Right lobe of liver (tissue), 6 donors: ENCODE measurements around the gene CLEC3B. TPM values are rescaled to one million over a fixed set of nuclear protein-coding genes. Genes with fewer than 3 reads are reported as not detected.
A peak's percentile ranks its signal among the peaks of the same experiment; 100 is the strongest.

Experiments used
- ATAC-seq, 4 donors: fragments of 200-7000 bp; cut with Tn5 transposase; one replicate each; pipeline ENCODE4 v1.9.1; 2020; ENCODE audit warnings: mild to moderate bottlenecking in 4 of 4, moderate library complexity in 4 of 4
- DNase-seq, 3 donors: peaks; one replicate each; pipeline ENCODE4 v3.0.0-alpha.2; 2020
- H3K27ac ChIP-seq, 3 donors: fragments of 200-600 bp; one replicate each; pipeline ENCODE4 v1.8.0; 2022
- H3K27me3 ChIP-seq, 2 donors: fragments of 200-600 bp; one replicate each; pipeline ENCODE4 v1.8.0; 2022
- H3K36me3 ChIP-seq, 4 donors: fragments of 200-600 bp; sonication (generic) in 1 of 4; one replicate each; pipeline versions ENCODE4 v1.5.1 to v1.8.0; 2017 to 2022; ENCODE audit warnings: control low read depth in 1 of 4
- H3K4me1 ChIP-seq, 4 donors: fragments of 200-600 bp; sonication (generic) in 1 of 4; one replicate each; pipeline versions ENCODE4 v1.5.1 to v1.8.0; 2017 to 2022; ENCODE audit warnings: control low read depth in 1 of 4
- H3K4me3 ChIP-seq, 3 donors: fragments of 200-600 bp; one replicate each; pipeline ENCODE4 v1.8.0; 2022
- H3K9me3 ChIP-seq, 4 donors: fragments of 200-600 bp; sonication (generic) in 1 of 4; one replicate each; pipeline versions ENCODE4 v1.5.1 to v1.8.0; 2017 to 2022; ENCODE audit warnings: control low read depth in 1 of 4
- CTCF ChIP-seq, 4 donors: fragments of 200-600 bp in 3 of 4; fragments of 450-650 bp in 1 of 4; IDR thresholded peaks; one replicate each; pipeline versions ENCODE4 v1.5.1 to v1.8.0; 2016 to 2022; ENCODE audit warnings: antibody characterized with exemption in 4 of 4, mild to moderate bottlenecking in 2 of 4
- POLR2A ChIP-seq: fragments of 450-650 bp; IDR thresholded peaks from one replicate; pipeline ENCODE4 v1.6.1; 2017; ENCODE audit warnings: antibody characterized with exemption, mild to moderate bottlenecking
- WGBS: methylation state at CpG from one replicate; pipeline ENCODE4 v1.1.6; 2018; ENCODE audit warnings: low coverage, low lambda C conversion rate; ENCODE audit not compliant: insufficient coverage; ENCODE audit errors: missing lambda C conversion rate; 5-methylcytosine and 5-hydroxymethylcytosine counted together
- intact Hi-C, 2 donors: fragments of 100-400 bp; cut with DNase I; formaldehyde crosslinking; loops; one replicate each; pipeline versions ENCODE4 v1.11.2 to v1.14.1; 2022
- total RNA-seq, 6 experiments: library from RNA; depleted of rRNA in 2 of 6; stranded (reverse); fragments of >200 nt in 2 of 6; fragmentation: NEBNext Ultra II Directional in 3 of 6; extraction: Animal tissue kit (Norgen Biotek cat#: 25700) in 3 of 6; gene quantifications; one replicate each; pipeline versions ENCODE4 v1.1.0 to v1.2.4, GENCODE V29; 2016 to 2023
- donor health status: DM: no; HTN: yes; CAD: no.
- donor health status: DM: no; HTN: no; CAD: no.
- donor health status: DM: no; HTN: no; CAD: no.
- donor health status: DM: no; HTN: yes; CAD: no.
- donor health status: DM: no; HTN: yes; CAD: no.

The CLEC3B gene
- total RNA-seq, 6 experiments from 2014 or later = 14.4 to 22.1 (median 19.6) TPM

GRCh38 chr3:44993471-44994205, 32.5 kb upstream of the CLEC3B start:
- intact Hi-C loops = no loop called here
- H3K4me1 ChIP-seq = peaks cover 4 to 36% (median 14%) of the 10 kb centered on the region in 4 donors
- no peak for ATAC-seq
- H3K4me3 ChIP-seq = no peak overlapping the region
- H3K9me3 ChIP-seq = no peaks in the 10 kb centered on the region
- TF ChIP-seq POLR2A = no peak
- no peak for TF ChIP-seq CTCF (IDR thresholded peaks at IDR 0.05)
- H3K27ac ChIP-seq = peak overlapping the region in 1 of 3 donors; percentile 39
- no peak for DNase-seq
- no peaks in the 10 kb centered on the region for H3K27me3 ChIP-seq
- H3K36me3 ChIP-seq = peaks cover 0 to 26% (median 7%) of the 10 kb centered on the region in 4 donors

DNA sequence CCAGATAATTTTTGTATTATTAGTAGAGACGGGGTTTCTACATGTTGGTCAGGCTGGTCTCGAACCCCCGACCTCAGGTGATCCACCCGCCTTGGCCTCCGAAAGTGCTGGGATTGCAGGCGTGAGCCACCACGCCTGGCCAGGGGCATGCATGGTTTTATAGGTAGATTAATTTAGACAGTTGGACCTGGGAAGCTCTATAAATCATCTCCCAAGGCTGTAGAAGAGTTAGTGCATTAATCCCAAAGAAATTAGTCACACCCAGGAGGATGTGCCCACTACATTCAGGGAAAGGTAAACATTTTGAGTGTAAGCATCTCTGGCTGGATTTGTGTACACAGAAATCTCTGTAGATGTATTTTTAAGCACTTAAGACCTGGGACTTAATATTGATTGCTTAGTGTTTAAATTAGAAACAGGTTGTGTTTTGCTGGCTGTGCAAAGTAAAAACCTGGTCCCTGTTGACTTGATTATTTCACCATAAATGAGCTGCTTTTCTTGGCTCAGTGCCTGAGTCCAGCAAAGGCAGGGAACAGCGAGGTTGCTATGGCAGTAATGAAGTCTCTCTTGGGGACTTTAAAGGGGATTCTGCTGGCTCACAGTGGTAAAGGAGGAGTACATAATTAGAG, 30.8 kb upstream of the CLEC3B start:
- no peak for TF ChIP-seq POLR2A
- no peak for TF ChIP-seq CTCF (IDR thresholded peaks at IDR 0.05)
- intact Hi-C loops = no loop called here
- H3K9me3 ChIP-seq = no peaks in the 10 kb centered on the region
- H3K4me1 ChIP-seq = peaks cover 4 to 48% (median 14%) of the 10 kb centered on the region in 4 donors
- ATAC-seq (peak; percentile 57 to 79 (median 68)), DNase-seq (peak in 2 of 3 donors; percentile 40 to 81)
- peak overlapping the region; percentile 61 to 87 (median 77) for H3K27ac ChIP-seq
- peaks cover 0 to 30% (median 11%) of the 10 kb centered on the region in 4 donors for H3K36me3 ChIP-seq
- no peaks in the 10 kb centered on the region for H3K27me3 ChIP-seq
- H3K4me3 ChIP-seq = no peak overlapping the region
- WGBS = 57% methylated on average over 7 of the region's 8 CpGs

GRCh38 chr3:44996556-44996969, 29.5 kb upstream of the CLEC3B start:
- intact Hi-C loops = no loop called here

GRCh38 chr3:44999782-45000181, 26.3 kb upstream of the CLEC3B start:
- 64% methylated on average over 2 of the region's 2 CpGs for WGBS
- no peak for DNase-seq

More at GRCh38 chr3:44996556-44996969, 29.5 kb upstream of the CLEC3B start:
- TF ChIP-seq CTCF (IDR thresholded peaks at IDR 0.05) (no peak), POLR2A (peak; percentile 27)
- H3K36me3 ChIP-seq = peaks cover 0 to 17% (median 9%) of the 10 kb centered on the region in 4 donors
- peak overlapping the region; percentile 61 to 87 (median 77) for H3K27ac ChIP-seq
- no peak overlapping the region for H3K4me3 ChIP-seq
- DNase-seq (no peak), ATAC-seq (peak; percentile 82 to 86 (median 84))
- 13% methylated on average over 3 of the region's 3 CpGs for WGBS
- no peaks in the 10 kb centered on the region for H3K9me3 ChIP-seq
- H3K27me3 ChIP-seq = no peaks in the 10 kb centered on the region
- H3K4me1 ChIP-seq = peaks cover 4 to 59% (median 14%) of the 10 kb centered on the region in 4 donors

More at GRCh38 chr3:44999782-45000181, 26.3 kb upstream of the CLEC3B start:
- Histone ChIP-seq H3K4me1 (peaks cover 0 to 62% (median 14%) of the 10 kb centered on the region in 4 donors), H3K4me3 (no peak overlapping the region), H3K27ac (peak overlapping the region in 2 of 3 donors; percentile 3 to 80), H3K9me3 (no peaks in the 10 kb centered on the region), H3K27me3 (no peaks in the 10 kb centered on the region), H3K36me3 (peaks cover 0 to 17% (median 9%) of the 10 kb centered on the region in 4 donors)
- intact Hi-C loops = no loop called here
- peak in 1 of 4 donors; percentile 15 for ATAC-seq
- TF ChIP-seq POLR2A = no peak
- TF ChIP-seq CTCF (IDR thresholded peaks at IDR 0.05) = no peak
